Upper lobe of left lung (tissue), 6 donors: ENCODE results near the gene RPS24. TPM values are rescaled to one million over a fixed set of nuclear protein-coding genes. Genes with fewer than 3 reads are reported as not detected.
A peak's percentile ranks its signal among the peaks of the same experiment; 100 is the strongest.
"Not testable (repeated sequence)": the region's sequence is repeated elsewhere in the genome, so short reads cannot be mapped to it uniquely, and the experiment has no call there.

Experiments
- ATAC-seq, 2 donors: fragments of 200-7000 bp; cut with Tn5 transposase; one replicate each; pipeline ENCODE4 v1.9.1; 2022; ENCODE audit warnings: mild to moderate bottlenecking in 2 of 2, moderate library complexity in 2 of 2; ENCODE audit not compliant: low FRiP score in 2 of 2
- DNase-seq, 2 donors: peaks; one replicate each; pipeline ENCODE4 v3.0.0-alpha.2; 2019 to 2020
- H3K27ac ChIP-seq, 4 donors: fragments of 200-600 bp; sonication (generic); one replicate each; pipeline ENCODE4 v1.5.1; 2016 to 2019
- H3K27me3 ChIP-seq, 4 donors: fragments of 200-600 bp; sonication (generic); one replicate each; pipeline ENCODE4 v1.5.1; 2017 to 2019
- H3K36me3 ChIP-seq, 4 donors: fragments of 200-600 bp; sonication (generic); one replicate each; pipeline ENCODE4 v1.5.1; 2016 to 2019
- H3K4me1 ChIP-seq, 4 donors: fragments of 200-600 bp; sonication (generic); one replicate each; pipeline ENCODE4 v1.5.1; 2018 to 2019
- H3K4me3 ChIP-seq, 4 donors: fragments of 200-600 bp; sonication (generic); one replicate each; pipeline ENCODE4 v1.5.1; 2017 to 2019; ENCODE audit warnings: mild to moderate bottlenecking in 2 of 4, moderate library complexity in 1 of 4
- H3K9me3 ChIP-seq, 4 donors: fragments of 200-600 bp; sonication (generic); one replicate each; pipeline ENCODE4 v1.5.1; 2018 to 2019
- EP300 ChIP-seq, 4 donors: sonication (generic); formaldehyde crosslinking; IDR thresholded peaks; one replicate each; pipeline ENCODE4 v1.5.1; 2017; ENCODE audit warnings: antibody characterized with exemption in 4 of 4, control low read depth in 2 of 4
- POLR2A ChIP-seq, 4 donors: fragments of 450-650 bp; IDR thresholded peaks; one replicate each; pipeline ENCODE4 v1.5.1; 2016 to 2017; ENCODE audit warnings: antibody characterized with exemption in 4 of 4, mild to moderate bottlenecking in 2 of 4
- POLR2AphosphoS5 ChIP-seq, 2 donors: sonication (generic); formaldehyde crosslinking; IDR thresholded peaks; one replicate each; pipeline ENCODE4 v1.5.1; 2017; ENCODE audit warnings: antibody characterized with exemption in 2 of 2
- WGBS, 2 donors: methylation state at CpG; one replicate each; pipeline ENCODE4 v1.1.5; 2017 to 2018; 5-methylcytosine and 5-hydroxymethylcytosine counted together
- total RNA-seq, 6 donors: library from RNA; depleted of rRNA in 4 of 6; stranded (reverse); fragments of >200 nt in 4 of 6; gene quantifications; one replicate each; pipeline versions ENCODE4 v1.1.0 to v1.2.1, GENCODE V29; 2016 to 2021
- TF ChIP-seq, protein P1 (sequence below), 6 experiments: fragments of 450-650 bp in 4 of 6; fragments of 200-600 bp in 2 of 6; sonication (generic) in 2 of 6; IDR thresholded peaks; one replicate each; pipeline ENCODE4 v1.5.1; 2016 to 2019; ENCODE audit warnings: antibody characterized with exemption in 6 of 6
- donor health status: DM: no; HTN: no; CAD: no; lungs with moderate emphysema.
- donor health status: DM: no; HTN: yes; CAD: no; lungs with severe emphysema.

Gene RPS24
- total RNA-seq, 6 donors from 2014 or later, result 960 to 2,499 (median 1,242) TPM

- Histone ChIP-seq H3K9me3 (no peaks in the 10 kb centered on the region), H3K4me1 (no peaks in the 10 kb centered on the region), H3K27me3 (no peaks in the 10 kb centered on the region), H3K36me3 (no peaks in the 10 kb centered on the region), H3K4me3 (no peak overlapping the region), H3K27ac (no peak overlapping the region)
- no peak for ATAC-seq
- TF ChIP-seq, protein P1, sequence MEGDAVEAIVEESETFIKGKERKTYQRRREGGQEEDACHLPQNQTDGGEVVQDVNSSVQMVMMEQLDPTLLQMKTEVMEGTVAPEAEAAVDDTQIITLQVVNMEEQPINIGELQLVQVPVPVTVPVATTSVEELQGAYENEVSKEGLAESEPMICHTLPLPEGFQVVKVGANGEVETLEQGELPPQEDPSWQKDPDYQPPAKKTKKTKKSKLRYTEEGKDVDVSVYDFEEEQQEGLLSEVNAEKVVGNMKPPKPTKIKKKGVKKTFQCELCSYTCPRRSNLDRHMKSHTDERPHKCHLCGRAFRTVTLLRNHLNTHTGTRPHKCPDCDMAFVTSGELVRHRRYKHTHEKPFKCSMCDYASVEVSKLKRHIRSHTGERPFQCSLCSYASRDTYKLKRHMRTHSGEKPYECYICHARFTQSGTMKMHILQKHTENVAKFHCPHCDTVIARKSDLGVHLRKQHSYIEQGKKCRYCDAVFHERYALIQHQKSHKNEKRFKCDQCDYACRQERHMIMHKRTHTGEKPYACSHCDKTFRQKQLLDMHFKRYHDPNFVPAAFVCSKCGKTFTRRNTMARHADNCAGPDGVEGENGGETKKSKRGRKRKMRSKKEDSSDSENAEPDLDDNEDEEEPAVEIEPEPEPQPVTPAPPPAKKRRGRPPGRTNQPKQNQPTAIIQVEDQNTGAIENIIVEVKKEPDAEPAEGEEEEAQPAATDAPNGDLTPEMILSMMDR (IDR thresholded peaks at IDR 0.05), result no peak
- TF ChIP-seq POLR2AphosphoS5 (IDR thresholded peaks at IDR 0.05) (no peak), EP300 (IDR thresholded peaks at IDR 0.05) (no peak), POLR2A (IDR thresholded peaks at IDR 0.05) (no peak)
- WGBS, 2 donors, result 93 to 96% methylated on average over 11 of the region's 11 CpGs
- DNase-seq, result no peak
Observed at GRCh38 chr10:78066728-78067430, 33.2 kb downstream of the RPS24 start.

GRCh38 chr10:78069151-78069550 lies 35.5 kb downstream of the RPS24 start:
- Histone ChIP-seq H3K9me3 (no peaks in the 10 kb centered on the region), H3K36me3 (no peaks in the 10 kb centered on the region), H3K27me3 (no peaks in the 10 kb centered on the region), H3K4me3 (no peak overlapping the region), H3K27ac (no peak overlapping the region), H3K4me1 (no peaks in the 10 kb centered on the region)
- 94 to 100% methylated on average over 1 to 6 of the region's 6 CpGs for WGBS, 2 donors
- TF ChIP-seq, protein P1 (IDR thresholded peaks at IDR 0.05), result no peak
- TF ChIP-seq POLR2A (IDR thresholded peaks at IDR 0.05) (no peak), POLR2AphosphoS5 (IDR thresholded peaks at IDR 0.05) (no peak), EP300 (IDR thresholded peaks at IDR 0.05) (no peak)
- no peak for ATAC-seq
- no peak for DNase-seq

GRCh38 chr10:78070064-78070463 lies 36.4 kb downstream of the RPS24 start:
- WGBS, 2 donors, result 49 to 88% methylated on average over 12 of the region's 12 CpGs
- H3K9me3 ChIP-seq, H3K4me1 ChIP-seq, H3K36me3 ChIP-seq, H3K27ac ChIP-seq, H3K27me3 ChIP-seq, H3K4me3 ChIP-seq, ATAC-seq: not testable (repeated sequence)
- DNase-seq, result peak in 1 of 2 donors; percentile 47

GRCh38 chr10:78070726-78071125 lies 37.1 kb downstream of the RPS24 start:
- no peak overlapping the region for H3K4me3 ChIP-seq
- H3K27ac ChIP-seq, result no peak overlapping the region
- DNase-seq (no peak), ATAC-seq (no peak)
- H3K27me3 ChIP-seq, result no peaks in the 10 kb centered on the region
- 89 to 93% methylated on average over 5 of the region's 5 CpGs for WGBS, 2 donors
- TF ChIP-seq EP300 (IDR thresholded peaks at IDR 0.05) (no peak), POLR2AphosphoS5 (IDR thresholded peaks at IDR 0.05) (no peak), POLR2A (IDR thresholded peaks at IDR 0.05) (no peak)
- TF ChIP-seq, protein P1 (IDR thresholded peaks at IDR 0.05), result no peak
- no peaks in the 10 kb centered on the region for H3K9me3 ChIP-seq
- H3K4me1 ChIP-seq, result no peaks in the 10 kb centered on the region
- no peaks in the 10 kb centered on the region for H3K36me3 ChIP-seq

DNA sequence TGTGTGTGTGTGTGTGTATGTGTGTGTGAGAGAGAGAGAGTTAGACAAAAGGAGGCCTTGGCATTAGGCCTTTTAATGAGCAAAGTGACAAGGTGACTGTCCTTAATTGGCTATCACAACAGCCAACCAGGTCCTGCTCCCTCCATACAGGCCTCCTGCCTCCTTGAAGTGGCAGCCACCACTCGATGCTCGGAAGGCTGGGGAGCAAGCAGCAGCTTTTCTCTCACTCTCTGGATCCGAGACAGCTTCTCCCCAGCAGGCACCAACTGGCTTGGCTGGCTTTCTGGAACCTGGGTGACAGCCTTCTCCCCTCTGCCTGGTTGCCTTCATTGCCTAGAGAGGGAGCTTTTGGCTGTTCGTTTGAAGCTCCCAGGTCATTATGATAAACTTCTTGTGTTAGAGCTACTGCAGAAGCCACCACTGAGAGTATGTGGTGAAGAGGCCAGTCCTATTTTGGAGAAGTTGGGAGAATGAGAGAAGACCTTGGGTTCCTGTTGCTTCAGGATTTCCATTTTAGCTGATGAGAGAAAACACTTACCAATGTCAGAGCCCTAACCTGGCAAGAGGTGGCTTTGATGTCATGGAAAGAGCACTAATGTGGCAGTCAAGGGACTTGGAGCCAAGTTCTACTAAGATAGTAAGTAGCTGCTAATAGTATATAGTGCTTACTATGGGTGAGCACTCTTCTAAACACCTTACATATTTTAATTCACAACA lies 37.6 kb downstream of the RPS24 start:
- WGBS, 2 donors, result 74 to 79% methylated on average over 4 of the region's 4 CpGs
- no peaks in the 10 kb centered on the region for H3K4me1 ChIP-seq
- no peak overlapping the region for H3K4me3 ChIP-seq
- TF ChIP-seq, protein P1 (IDR thresholded peaks at IDR 0.05), result no peak
- TF ChIP-seq POLR2A (IDR thresholded peaks at IDR 0.05) (no peak), POLR2AphosphoS5 (IDR thresholded peaks at IDR 0.05) (no peak), EP300 (IDR thresholded peaks at IDR 0.05) (no peak)
- H3K36me3 ChIP-seq, result no peaks in the 10 kb centered on the region
- DNase-seq (no peak), ATAC-seq (no peak)
- no peaks in the 10 kb centered on the region for H3K27me3 ChIP-seq
- H3K27ac ChIP-seq, result no peak overlapping the region
- no peaks in the 10 kb centered on the region for H3K9me3 ChIP-seq
